ENCODE results near the gene C8B.

Gene C8B

DNA sequence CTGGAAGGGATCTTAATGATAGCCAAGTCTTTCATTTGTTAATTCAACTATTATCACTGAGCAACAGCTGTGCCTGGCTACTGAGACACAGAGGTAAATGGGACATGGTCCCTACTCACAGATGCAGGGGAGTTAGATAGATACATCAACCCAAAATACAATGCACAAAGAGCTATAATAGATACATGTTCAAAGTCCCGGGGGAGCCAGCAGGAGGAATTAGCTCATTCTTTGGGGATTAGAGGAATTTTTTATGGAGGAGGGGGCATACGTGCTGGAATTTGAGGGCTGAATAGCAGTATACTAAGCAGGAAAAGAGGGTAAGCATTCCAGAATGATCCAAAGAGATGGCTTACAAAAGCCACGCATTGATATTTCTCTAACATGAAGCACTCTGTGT lies 34.6 kb downstream of the C8B start:
- peaks cover 23% of the 10 kb centered on the region for H3K4me1 ChIP-seq (ENCODE audit: insufficient read depth, low read length)
- H3K36me3 ChIP-seq (ENCODE audit: insufficient read depth, low read length) = no peaks in the 10 kb centered on the region
- no peak overlapping the region for H3K4me3 ChIP-seq (ENCODE audit: low read length)
- peaks cover 17% of the 10 kb centered on the region; the same call in 1 of the 2 replicates for H3K27me3 ChIP-seq (ENCODE audit: insufficient read depth, low read length)
- H3K9ac ChIP-seq (ENCODE audit: low read depth, low read length) = no peak overlapping the region
- WGBS = 67% methylated on average over 3 of the region's 3 CpGs
- H3K27ac ChIP-seq (ENCODE audit: low read depth, low read length) = no peak overlapping the region
- H3K9me3 ChIP-seq (ENCODE audit: insufficient read depth, low read depth, low read length) = no peaks in the 10 kb centered on the region

DNA sequence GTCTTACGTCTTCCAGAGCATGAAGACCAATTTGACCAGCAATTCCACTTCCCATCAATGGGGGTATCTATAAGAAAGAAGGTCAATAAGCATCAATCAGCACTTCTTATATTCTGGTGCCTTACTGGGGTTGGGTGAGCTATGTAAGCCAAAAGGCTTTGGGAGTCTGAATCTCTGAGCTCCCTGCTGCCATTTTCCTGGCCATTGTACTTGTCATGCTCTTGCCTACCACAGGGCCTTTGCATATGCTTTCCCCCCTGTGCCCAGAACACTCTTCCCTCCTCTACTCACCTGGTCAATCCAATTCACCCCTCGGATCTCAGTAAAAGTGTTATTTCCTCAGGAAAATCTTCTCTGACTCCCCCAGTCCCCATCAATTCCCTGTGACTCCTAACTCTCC lies 36.3 kb downstream of the C8B start:
- H3K9me3 ChIP-seq (ENCODE audit: insufficient read depth, low read depth, low read length) = no peaks in the 10 kb centered on the region
- no peak overlapping the region for H3K27ac ChIP-seq (ENCODE audit: low read depth, low read length)
- H3K36me3 ChIP-seq (ENCODE audit: insufficient read depth, low read length) = no peaks in the 10 kb centered on the region
- H3K27me3 ChIP-seq (ENCODE audit: insufficient read depth, low read length) = peaks cover 9% of the 10 kb centered on the region; the same call in 1 of the 2 replicates
- H3K4me3 ChIP-seq (ENCODE audit: low read length) = no peak overlapping the region
- H3K9ac ChIP-seq (ENCODE audit: low read depth, low read length) = no peak overlapping the region
- 76% methylated on average over 2 of the region's 2 CpGs for WGBS
- H3K4me1 ChIP-seq (ENCODE audit: insufficient read depth, low read length) = peaks cover 22% of the 10 kb centered on the region

DNA sequence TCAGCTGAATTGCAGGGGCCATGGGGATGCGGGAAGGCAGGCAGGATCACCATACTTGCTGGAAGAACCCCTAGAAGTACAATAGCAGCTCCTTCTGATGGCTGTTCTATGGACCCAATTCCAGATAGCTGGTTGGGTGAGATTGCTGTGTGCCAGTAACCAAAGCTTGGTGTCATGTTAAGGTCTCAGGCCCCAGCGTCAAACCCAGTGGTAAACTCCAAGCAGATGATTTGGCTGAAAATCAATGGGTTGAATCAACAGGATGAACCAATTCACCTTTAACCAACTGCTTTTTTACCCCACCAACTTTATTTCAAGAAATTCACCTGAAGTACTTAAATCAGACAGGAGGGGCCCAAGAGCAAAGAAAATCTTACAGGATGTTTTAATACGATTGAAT lies 37.8 kb downstream of the C8B start:
- Histone ChIP-seq H3K27me3 (ENCODE audit: insufficient read depth, low read length) (peaks cover under 1% of the 10 kb centered on the region; the same call in 1 of the 2 replicates), H3K4me3 (ENCODE audit: low read length) (no peak overlapping the region), H3K9me3 (ENCODE audit: insufficient read depth, low read depth, low read length) (no peaks in the 10 kb centered on the region), H3K4me1 (ENCODE audit: insufficient read depth, low read length) (peaks cover 23% of the 10 kb centered on the region), H3K27ac (ENCODE audit: low read depth, low read length) (no peak overlapping the region), H3K36me3 (ENCODE audit: insufficient read depth, low read length) (no peaks in the 10 kb centered on the region), H3K9ac (ENCODE audit: low read depth, low read length) (no peak overlapping the region)
- 93% methylated on average over 3 of the region's 3 CpGs for WGBS

DNA sequence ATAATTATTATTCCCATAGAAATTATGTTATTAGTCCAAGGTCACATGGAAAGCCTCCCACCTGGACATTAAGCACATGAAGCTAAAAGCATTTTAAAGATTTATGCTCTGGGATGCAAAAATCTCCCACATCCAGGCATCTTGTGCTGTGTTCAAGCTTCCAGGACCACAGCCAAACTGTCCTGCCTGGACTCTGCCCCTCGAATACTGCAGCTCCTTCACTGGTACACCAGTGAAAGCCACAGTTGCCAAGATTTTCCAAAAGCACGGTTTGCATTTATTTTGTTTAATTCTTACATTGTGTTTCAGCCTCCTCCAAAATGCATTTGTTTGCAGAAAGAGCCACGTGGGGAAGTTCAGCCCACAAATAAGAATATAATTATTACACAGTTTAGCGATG lies 38.6 kb downstream of the C8B start:
- Histone ChIP-seq H3K9ac (ENCODE audit: low read depth, low read length) (no peak overlapping the region), H3K27ac (ENCODE audit: low read depth, low read length) (no peak overlapping the region), H3K36me3 (ENCODE audit: insufficient read depth, low read length) (no peaks in the 10 kb centered on the region), H3K4me1 (ENCODE audit: insufficient read depth, low read length) (peaks cover 23% of the 10 kb centered on the region), H3K9me3 (ENCODE audit: insufficient read depth, low read depth, low read length) (no peaks in the 10 kb centered on the region), H3K27me3 (ENCODE audit: insufficient read depth, low read length) (no peaks in the 10 kb centered on the region), H3K4me3 (ENCODE audit: low read length) (no peak overlapping the region)
- WGBS = 86% methylated on average over 4 of the region's 4 CpGs

DNA sequence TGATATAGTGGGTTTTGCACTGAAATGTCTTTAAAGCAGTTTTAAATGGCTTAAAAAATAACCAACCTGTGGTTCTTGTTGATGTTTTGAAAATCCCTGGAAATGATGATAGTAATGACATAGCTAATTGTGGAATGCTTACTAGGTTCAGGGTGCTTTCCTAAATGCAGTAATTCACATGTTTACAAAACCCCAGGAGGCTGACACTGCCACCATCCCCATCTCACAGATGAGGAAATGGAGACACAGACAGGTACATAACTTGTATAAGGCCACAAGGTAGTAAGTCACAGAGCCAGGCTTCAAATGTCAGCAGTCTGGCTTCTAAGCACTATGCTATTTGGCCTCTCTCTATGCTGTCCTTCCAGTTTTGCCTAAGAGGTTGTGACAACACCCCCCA lies 40.6 kb downstream of the C8B start:
- Histone ChIP-seq H3K27me3 (ENCODE audit: insufficient read depth, low read length) (no peaks in the 10 kb centered on the region), H3K4me1 (ENCODE audit: insufficient read depth, low read length) (peaks cover 13% of the 10 kb centered on the region), H3K9me3 (ENCODE audit: insufficient read depth, low read depth, low read length) (no peaks in the 10 kb centered on the region), H3K9ac (ENCODE audit: low read depth, low read length) (no peak overlapping the region), H3K36me3 (ENCODE audit: insufficient read depth, low read length) (no peaks in the 10 kb centered on the region), H3K4me3 (ENCODE audit: low read length) (no peak overlapping the region), H3K27ac (ENCODE audit: low read depth, low read length) (no peak overlapping the region)

DNA sequence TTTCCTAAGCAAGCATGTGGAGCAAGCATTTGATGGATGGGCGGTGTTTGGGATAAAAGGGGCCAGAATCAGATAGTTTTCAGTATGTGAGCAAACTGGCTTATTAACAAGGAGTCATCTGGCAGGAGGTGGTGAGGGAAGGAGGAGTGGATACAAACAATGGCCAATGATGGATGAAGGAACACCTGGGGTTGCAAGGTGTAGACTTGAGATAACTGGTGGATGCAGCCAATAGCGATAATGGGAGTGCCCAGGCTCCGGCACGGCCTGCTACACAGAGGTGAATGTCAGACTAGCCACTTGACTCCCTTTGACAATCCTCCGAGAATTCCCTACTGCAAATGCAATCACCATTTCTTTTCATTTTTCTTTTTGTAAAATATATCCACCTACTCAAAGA lies 41.7 kb downstream of the C8B start:
- Histone ChIP-seq H3K9me3 (ENCODE audit: insufficient read depth, low read depth, low read length) (no peaks in the 10 kb centered on the region), H3K4me1 (ENCODE audit: insufficient read depth, low read length) (peaks cover 13% of the 10 kb centered on the region), H3K4me3 (ENCODE audit: low read length) (no peak overlapping the region), H3K36me3 (ENCODE audit: insufficient read depth, low read length) (no peaks in the 10 kb centered on the region), H3K27me3 (ENCODE audit: insufficient read depth, low read length) (no peaks in the 10 kb centered on the region), H3K9ac (ENCODE audit: low read depth, low read length) (no peak overlapping the region), H3K27ac (ENCODE audit: low read depth, low read length) (no peak overlapping the region)
- 91% methylated on average over 5 of the region's 5 CpGs for WGBS

DNA sequence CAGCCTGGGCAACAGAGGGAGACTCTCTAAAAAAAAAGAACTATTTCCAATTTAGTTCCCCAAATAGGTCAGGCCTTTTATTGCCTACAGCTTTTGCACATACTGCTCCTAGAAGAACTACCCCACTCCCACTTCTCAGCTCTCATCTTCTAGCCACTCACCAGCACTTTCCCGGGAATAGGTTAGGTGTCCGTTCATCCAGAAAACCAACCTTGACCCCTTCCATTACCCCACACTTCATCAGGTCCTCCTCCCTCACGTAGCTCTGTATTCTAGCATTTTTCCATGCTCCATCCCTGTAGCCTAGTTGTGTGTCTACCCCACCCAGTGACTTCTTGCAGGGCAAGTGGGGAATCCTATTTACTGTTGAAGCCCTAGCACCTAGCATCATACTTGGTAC lies 42.6 kb downstream of the C8B start:
- WGBS = 92% methylated on average over 3 of the region's 3 CpGs
- Histone ChIP-seq H3K4me3 (ENCODE audit: low read length) (no peak overlapping the region), H3K36me3 (ENCODE audit: insufficient read depth, low read length) (no peaks in the 10 kb centered on the region), H3K9ac (ENCODE audit: low read depth, low read length) (no peak overlapping the region), H3K4me1 (ENCODE audit: insufficient read depth, low read length) (peaks cover 13% of the 10 kb centered on the region), H3K27me3 (ENCODE audit: insufficient read depth, low read length) (no peaks in the 10 kb centered on the region), H3K27ac (ENCODE audit: low read depth, low read length) (no peak overlapping the region), H3K9me3 (ENCODE audit: insufficient read depth, low read depth, low read length) (no peaks in the 10 kb centered on the region)

DNA sequence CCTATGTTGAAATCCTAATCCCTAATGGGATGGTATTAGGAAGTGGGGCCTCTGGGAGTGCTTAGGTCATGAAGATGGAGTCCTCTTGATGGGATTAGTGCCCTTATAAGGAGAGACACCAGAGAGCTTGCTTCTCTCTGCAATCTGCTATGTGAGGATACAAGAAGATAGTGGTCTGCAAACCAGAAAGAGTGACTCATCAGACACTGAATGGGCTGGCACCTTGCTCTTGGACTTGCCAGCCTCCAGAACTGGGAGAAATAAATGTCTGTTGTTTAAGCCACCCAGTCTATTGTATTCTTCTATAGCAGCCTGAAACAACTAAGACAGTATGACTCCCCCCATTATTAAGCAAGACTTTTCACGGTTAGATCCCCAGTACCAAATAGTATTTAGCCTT lies 43.3 kb downstream of the C8B start:
- no peaks in the 10 kb centered on the region for H3K27me3 ChIP-seq (ENCODE audit: insufficient read depth, low read length)
- no peak overlapping the region for H3K9ac ChIP-seq (ENCODE audit: low read depth, low read length)
- no peak overlapping the region for H3K27ac ChIP-seq (ENCODE audit: low read depth, low read length)
- no peaks in the 10 kb centered on the region for H3K36me3 ChIP-seq (ENCODE audit: insufficient read depth, low read length)
- WGBS = no CpG with 5 or more reads among the region's 1 CpG
- H3K4me1 ChIP-seq (ENCODE audit: insufficient read depth, low read length) = peaks cover 13% of the 10 kb centered on the region
- no peaks in the 10 kb centered on the region for H3K9me3 ChIP-seq (ENCODE audit: insufficient read depth, low read depth, low read length)
- H3K4me3 ChIP-seq (ENCODE audit: low read length) = no peak overlapping the region

DNA sequence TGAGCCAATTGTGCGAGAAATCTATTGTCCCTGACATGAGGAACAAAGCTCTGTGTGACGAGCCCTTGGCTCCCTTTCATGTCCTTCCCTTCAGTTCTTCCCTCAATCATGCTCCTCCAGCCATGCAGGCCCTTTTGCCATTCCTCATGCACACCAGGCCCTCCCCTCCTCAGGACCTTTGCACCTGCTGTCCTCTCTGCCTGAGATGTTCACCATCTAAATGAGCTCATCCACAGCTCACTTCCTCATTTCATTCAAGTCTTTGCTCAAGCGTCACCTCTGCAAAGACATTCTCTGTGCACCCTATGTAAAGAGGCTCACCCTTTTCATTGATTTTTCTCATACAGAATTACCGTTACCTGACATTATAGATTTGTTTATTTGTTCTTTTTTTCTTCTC lies 43.7 kb downstream of the C8B start:
- Histone ChIP-seq H3K4me1 (ENCODE audit: insufficient read depth, low read length) (peaks cover 13% of the 10 kb centered on the region), H3K36me3 (ENCODE audit: insufficient read depth, low read length) (no peaks in the 10 kb centered on the region), H3K27me3 (ENCODE audit: insufficient read depth, low read length) (no peaks in the 10 kb centered on the region), H3K4me3 (ENCODE audit: low read length) (no peak overlapping the region), H3K27ac (ENCODE audit: low read depth, low read length) (no peak overlapping the region), H3K9me3 (ENCODE audit: insufficient read depth, low read depth, low read length) (no peaks in the 10 kb centered on the region), H3K9ac (ENCODE audit: low read depth, low read length) (no peak overlapping the region)
- 91% methylated on average over 3 of the region's 4 CpGs for WGBS

DNA sequence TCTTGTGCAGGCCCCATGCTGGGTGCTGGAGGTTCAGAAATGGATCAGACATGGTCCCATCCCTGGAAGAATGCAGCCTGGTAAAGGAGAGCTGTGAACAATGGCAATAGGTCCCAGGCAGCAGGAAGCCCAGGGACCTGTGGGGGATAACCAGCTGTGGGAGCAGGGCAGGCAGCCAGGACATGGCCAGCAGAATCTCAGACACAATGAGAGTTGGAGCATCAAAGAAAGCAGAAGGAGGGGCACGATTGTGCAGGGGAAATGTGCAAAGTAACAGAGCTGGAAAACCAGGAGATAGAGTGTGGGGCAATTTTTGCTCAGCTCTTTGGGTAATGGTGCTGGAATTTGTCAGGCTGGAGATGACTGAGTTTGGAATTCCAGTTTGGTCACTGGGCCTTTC lies 44.3 kb downstream of the C8B start:
- Histone ChIP-seq H3K4me3 (ENCODE audit: low read length) (no peak overlapping the region), H3K4me1 (ENCODE audit: insufficient read depth, low read length) (peaks cover 15% of the 10 kb centered on the region), H3K9me3 (ENCODE audit: insufficient read depth, low read depth, low read length) (no peaks in the 10 kb centered on the region), H3K9ac (ENCODE audit: low read depth, low read length) (no peak overlapping the region), H3K36me3 (ENCODE audit: insufficient read depth, low read length) (no peaks in the 10 kb centered on the region), H3K27ac (ENCODE audit: low read depth, low read length) (no peak overlapping the region), H3K27me3 (ENCODE audit: insufficient read depth, low read length) (no peaks in the 10 kb centered on the region)
- WGBS = 85% methylated on average over 1 of the region's 1 CpG

DNA sequence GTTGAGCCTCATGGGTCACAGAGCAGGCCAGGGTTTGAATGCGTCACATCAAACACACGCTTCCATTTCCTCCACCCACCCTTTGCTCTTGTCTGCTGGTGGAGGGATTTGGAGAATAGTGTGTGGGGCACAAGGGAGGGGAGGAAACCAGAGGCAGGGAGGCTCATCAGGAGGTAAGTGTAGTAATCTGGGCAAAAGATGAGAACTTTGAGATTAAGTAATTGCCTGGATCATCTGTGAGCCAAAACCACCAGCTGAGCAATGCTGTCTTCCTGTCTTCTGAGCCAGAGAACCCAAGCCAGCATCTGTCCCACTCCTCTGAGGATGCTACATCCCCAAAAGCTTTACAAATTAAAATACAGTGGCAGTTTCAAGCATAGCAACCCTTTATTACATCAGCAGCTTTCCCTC lies 45.2 kb downstream of the C8B start:
- peaks cover 13% of the 10 kb centered on the region for H3K4me1 ChIP-seq (ENCODE audit: insufficient read depth, low read length)
- H3K9me3 ChIP-seq (ENCODE audit: insufficient read depth, low read depth, low read length) = no peaks in the 10 kb centered on the region
- H3K4me3 ChIP-seq (ENCODE audit: low read length) = no peak overlapping the region
- H3K27me3 ChIP-seq (ENCODE audit: insufficient read depth, low read length) = no peaks in the 10 kb centered on the region
- no peaks in the 10 kb centered on the region for H3K36me3 ChIP-seq (ENCODE audit: insufficient read depth, low read length)
- H3K9ac ChIP-seq (ENCODE audit: low read depth, low read length) = no peak overlapping the region
- WGBS = 90% methylated on average over 2 of the region's 2 CpGs
- H3K27ac ChIP-seq (ENCODE audit: low read depth, low read length) = no peak overlapping the region

DNA sequence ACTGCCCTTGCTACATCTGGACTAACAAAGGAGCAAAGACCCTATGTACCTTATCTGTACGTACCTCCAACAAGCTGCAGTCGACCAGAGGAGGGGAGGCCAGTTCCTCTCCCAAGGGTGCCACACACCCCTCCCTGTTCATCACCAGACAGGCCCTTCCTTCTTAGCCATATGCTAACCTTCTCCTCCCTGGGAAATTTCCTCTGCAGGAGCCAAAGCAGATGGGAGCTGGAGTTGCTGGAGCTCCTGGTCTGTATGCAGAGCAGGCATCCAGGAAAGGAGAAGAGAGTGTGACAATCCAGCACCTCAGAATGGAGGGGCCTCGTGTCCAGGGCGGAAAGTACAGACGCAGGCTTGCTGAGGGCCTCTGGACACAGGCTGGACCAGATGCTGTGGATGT lies 48.5 kb downstream of the C8B start:
- Histone ChIP-seq H3K4me1 (ENCODE audit: insufficient read depth, low read length) (peaks cover 2% of the 10 kb centered on the region; the same call in 1 of the 2 replicates), H3K36me3 (ENCODE audit: insufficient read depth, low read length) (no peaks in the 10 kb centered on the region), H3K9ac (ENCODE audit: low read depth, low read length) (no peak overlapping the region), H3K9me3 (ENCODE audit: insufficient read depth, low read depth, low read length) (no peaks in the 10 kb centered on the region), H3K27ac (ENCODE audit: low read depth, low read length) (no peak overlapping the region), H3K4me3 (ENCODE audit: low read length) (no peak overlapping the region), H3K27me3 (ENCODE audit: insufficient read depth, low read length) (no peaks in the 10 kb centered on the region)
- WGBS = 93% methylated on average over 5 of the region's 5 CpGs

Measured in HUES64 (cell line).